Upper lobe of right lung (tissue), 1 donor: ENCODE measurements around the gene KLHL41. TPM values are rescaled to one million over a fixed set of nuclear protein-coding genes. Genes with fewer than 3 reads are reported as not detected.
A peak's percentile ranks its signal among the peaks of the same experiment; 100 is the strongest.

Experiments used
- ATAC-seq: fragments of 200-7000 bp; cut with Tn5 transposase; one replicate; pipeline ENCODE4 v1.9.1; 2020; ENCODE audit warnings: mild to moderate bottlenecking, moderate library complexity
- DNase-seq: peaks from one replicate; pipeline ENCODE4 v3.0.0-alpha.2; 2020
- H3K27ac ChIP-seq: fragments of 200-600 bp; one replicate; pipeline ENCODE4 v1.8.0; 2022
- H3K27me3 ChIP-seq: fragments of 200-600 bp; one replicate; pipeline ENCODE4 v1.8.0; 2022; ENCODE audit warnings: mild to moderate bottlenecking
- H3K36me3 ChIP-seq: fragments of 200-600 bp; one replicate; pipeline ENCODE4 v1.8.0; 2022
- H3K4me1 ChIP-seq: fragments of 200-600 bp; one replicate; pipeline ENCODE4 v1.8.0; 2022
- H3K4me3 ChIP-seq: fragments of 200-600 bp; one replicate; pipeline ENCODE4 v1.8.0; 2022; ENCODE audit warnings: mild to moderate bottlenecking
- H3K9me3 ChIP-seq: fragments of 200-600 bp; one replicate; pipeline ENCODE4 v1.8.0; 2022
- CTCF ChIP-seq: fragments of 200-600 bp; IDR thresholded peaks from one replicate; pipeline ENCODE4 v1.8.0; 2022; ENCODE audit warnings: antibody characterized with exemption
- intact Hi-C: fragments of 100-400 bp; cut with DNase I; formaldehyde crosslinking; loops from one replicate; pipeline ENCODE4 v1.11.0; 2022
- total RNA-seq: library from RNA; stranded (reverse); fragmentation: NEBNext Ultra II Directional; extraction: Animal tissue kit (Norgen Biotek cat#: 25700); gene quantifications from one replicate; pipeline ENCODE4 v1.2.1, GENCODE V29; 2021
- donor health status: DM: no; HTN: yes; CAD: no; lungs with severe emphysema.

The KLHL41 gene
- total RNA-seq, 1 donor from 2014 or later = 0.61 TPM

- ATAC-seq = peak; percentile 96
- peak within 1 kb of the TSS; percentile 60 for H3K27ac ChIP-seq
- TF ChIP-seq CTCF = peak; percentile 39
These were observed 30.0 kb upstream of the KLHL41 start, which contains the start of gene BBS5 for GRCh38 chr2:169479257-169480078. TSS of gene BBS5 (plus strand) at chr2:169479494. CDS start at chr2:169479554, 60 bp downstream.

GRCh38 chr2:169480079-169480465 lies 29.4 kb upstream of the KLHL41 start:
- no peak for TF ChIP-seq CTCF
- Histone ChIP-seq H3K4me3 (peak overlapping the region; percentile 70), H3K9me3 (no peaks in the 10 kb centered on the region), H3K36me3 (peaks cover 14% of the 10 kb centered on the region), H3K4me1 (peaks cover 7% of the 10 kb centered on the region), H3K27ac (peak overlapping the region; percentile 60), H3K27me3 (no peaks in the 10 kb centered on the region)
- ATAC-seq (no peak), DNase-seq (no peak)
- intact Hi-C loops = no loop called here

More at GRCh38 chr2:169479257-169480078, 30.0 kb upstream of the KLHL41 start, which contains the start of gene BBS5:
- Histone ChIP-seq H3K4me3 (peak within 1 kb of the TSS; percentile 70), H3K36me3 (peaks cover 14% of the 10 kb centered on the region), H3K9me3 (no peaks in the 10 kb centered on the region), H3K4me1 (peaks cover 7% of the 10 kb centered on the region), H3K27me3 (no peaks in the 10 kb centered on the region)
- peak; percentile 93 for DNase-seq
- intact Hi-C loops = no loop called here

- intact Hi-C loops = no loop called here
- Histone ChIP-seq H3K9me3 (no peaks in the 10 kb centered on the region), H3K4me1 (no peaks in the 10 kb centered on the region), H3K27ac (no peak overlapping the region), H3K36me3 (peaks cover 14% of the 10 kb centered on the region), H3K4me3 (no peak overlapping the region), H3K27me3 (no peaks in the 10 kb centered on the region)
- TF ChIP-seq CTCF = no peak
- no peak for DNase-seq
- no peak for ATAC-seq
These were observed 23.8 kb upstream of the KLHL41 start for GRCh38 chr2:169485650-169486138.

- DNase-seq (no peak), ATAC-seq (no peak)
- Histone ChIP-seq H3K9me3 (no peaks in the 10 kb centered on the region), H3K4me1 (no peaks in the 10 kb centered on the region), H3K27ac (no peak overlapping the region), H3K36me3 (peaks cover 14% of the 10 kb centered on the region), H3K27me3 (no peaks in the 10 kb centered on the region), H3K4me3 (no peak overlapping the region)
- intact Hi-C loops = no loop called here
- no peak for TF ChIP-seq CTCF
These were observed 23.0 kb upstream of the KLHL41 start for GRCh38 chr2:169486487-169486886.

GRCh38 chr2:169490834-169491233 lies 18.7 kb upstream of the KLHL41 start:
- H3K9me3 ChIP-seq = no peaks in the 10 kb centered on the region
- no peak for TF ChIP-seq CTCF
- no peak overlapping the region for H3K27ac ChIP-seq
- ATAC-seq (no peak), DNase-seq (no peak)
- intact Hi-C loops = no loop called here
- no peak overlapping the region for H3K4me3 ChIP-seq
- no peaks in the 10 kb centered on the region for H3K27me3 ChIP-seq
- H3K36me3 ChIP-seq = no peaks in the 10 kb centered on the region
- no peaks in the 10 kb centered on the region for H3K4me1 ChIP-seq
